ENCODE results near the gene ENKD1.

DNA sequence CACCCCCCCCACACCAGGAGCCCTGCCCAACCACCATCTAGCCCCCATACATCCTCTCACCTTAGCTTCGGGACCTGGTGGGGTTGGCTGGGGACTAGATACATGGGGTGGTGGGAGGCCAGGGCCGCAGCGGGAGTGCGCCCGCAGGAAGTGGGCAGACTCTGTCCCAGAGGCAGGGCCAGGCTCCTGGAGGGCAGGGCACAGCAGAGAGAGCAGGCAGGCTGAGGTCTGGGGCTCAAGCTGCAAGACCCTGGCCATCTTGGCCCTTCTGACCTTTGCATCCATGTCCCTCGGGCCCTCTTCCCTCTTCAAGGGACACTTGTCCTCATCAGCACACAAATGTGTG, 2.7 kb downstream of the ENKD1 start:
- TF ChIP-seq, protein P1, sequence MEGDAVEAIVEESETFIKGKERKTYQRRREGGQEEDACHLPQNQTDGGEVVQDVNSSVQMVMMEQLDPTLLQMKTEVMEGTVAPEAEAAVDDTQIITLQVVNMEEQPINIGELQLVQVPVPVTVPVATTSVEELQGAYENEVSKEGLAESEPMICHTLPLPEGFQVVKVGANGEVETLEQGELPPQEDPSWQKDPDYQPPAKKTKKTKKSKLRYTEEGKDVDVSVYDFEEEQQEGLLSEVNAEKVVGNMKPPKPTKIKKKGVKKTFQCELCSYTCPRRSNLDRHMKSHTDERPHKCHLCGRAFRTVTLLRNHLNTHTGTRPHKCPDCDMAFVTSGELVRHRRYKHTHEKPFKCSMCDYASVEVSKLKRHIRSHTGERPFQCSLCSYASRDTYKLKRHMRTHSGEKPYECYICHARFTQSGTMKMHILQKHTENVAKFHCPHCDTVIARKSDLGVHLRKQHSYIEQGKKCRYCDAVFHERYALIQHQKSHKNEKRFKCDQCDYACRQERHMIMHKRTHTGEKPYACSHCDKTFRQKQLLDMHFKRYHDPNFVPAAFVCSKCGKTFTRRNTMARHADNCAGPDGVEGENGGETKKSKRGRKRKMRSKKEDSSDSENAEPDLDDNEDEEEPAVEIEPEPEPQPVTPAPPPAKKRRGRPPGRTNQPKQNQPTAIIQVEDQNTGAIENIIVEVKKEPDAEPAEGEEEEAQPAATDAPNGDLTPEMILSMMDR (IDR thresholded peaks at IDR 0.05), result no peak
- TF ChIP-seq POLR2A (IDR thresholded peaks at IDR 0.05; ENCODE audit: low read length) (no peak), JUNB (IDR thresholded peaks at IDR 0.05) (no peak)
